GM23338 (cell line): ENCODE results near the gene RAP1GAP2.

Experiments
- CREB1 ChIP-seq: fragments of 250-450 bp; sonication (Bioruptor Pico); IDR thresholded peaks from 2 replicates; pipeline ENCODE4 v1.5.0; 2020; ENCODE audit warnings: low read depth, mild to moderate bottlenecking, moderate library complexity
- CTCF ChIP-seq, 2 experiments: fragments of 200-600 bp in 1 of 2; sonication (generic) in 1 of 2; conservative IDR thresholded peaks; 2 replicates each; pipeline versions ENCODE4 v1.5.1 to v1.6.1; 2016 to 2017; ENCODE audit warnings: antibody characterized with exemption in 2 of 2, low read depth in 2 of 2, mild to moderate bottlenecking in 2 of 2, moderate library complexity in 1 of 2
- ETS1 ChIP-seq: IDR thresholded peaks from 2 replicates; pipeline ENCODE4 v1.6.1; 2016; ENCODE audit warnings: antibody characterized with exemption
- EZH2 ChIP-seq: fragments of 200-600 bp; sonication (generic); IDR thresholded peaks from one replicate; pipeline ENCODE4 v1.8.0; 2017; ENCODE audit warnings: antibody characterized with exemption, mild to moderate bottlenecking, low read depth; ENCODE audit not compliant: unreplicated experiment
- EZH2phosphoT487 ChIP-seq: fragments of 200-600 bp; sonication (generic); IDR thresholded peaks from one replicate; pipeline ENCODE4 v1.8.1; 2018; ENCODE audit warnings: antibody characterized with exemption; ENCODE audit not compliant: unreplicated experiment
- JUNB ChIP-seq: IDR thresholded peaks from one replicate; pipeline ENCODE4 v1.6.1; 2016; ENCODE audit warnings: antibody characterized with exemption; ENCODE audit not compliant: unreplicated experiment
- NANOG ChIP-seq: IDR thresholded peaks from 2 replicates; pipeline ENCODE4 v1.6.1; 2016; ENCODE audit warnings: antibody characterized with exemption, borderline replicate concordance
- POLR2AphosphoS5 ChIP-seq: IDR thresholded peaks from 2 replicates; pipeline ENCODE4 v1.6.1; 2016; ENCODE audit warnings: antibody characterized with exemption, low read depth
- REST ChIP-seq: IDR thresholded peaks from one replicate; pipeline ENCODE4 v1.6.1; 2018; ENCODE audit warnings: antibody characterized with exemption; ENCODE audit not compliant: unreplicated experiment
- STAT1 ChIP-seq: IDR thresholded peaks from one replicate; pipeline ENCODE4 v1.6.1; 2016; ENCODE audit warnings: antibody characterized with exemption; ENCODE audit not compliant: unreplicated experiment
- ZNF331 ChIP-seq: fragments of 250-450 bp; sonication (Bioruptor Pico); IDR thresholded peaks from 2 replicates; pipeline ENCODE4 v1.5.0; 2020; ENCODE audit warnings: low read depth, mild to moderate bottlenecking, moderate library complexity

- no peak for TF ChIP-seq CTCF (conservative IDR thresholded peaks at IDR 0.05; ENCODE audit: low read depth in 2 of 2)
- TF ChIP-seq JUNB = no peak
- TF ChIP-seq POLR2AphosphoS5 = no peak
- no peak for TF ChIP-seq EZH2
- no peak for TF ChIP-seq EZH2phosphoT487
- no peak for TF ChIP-seq ETS1
- TF ChIP-seq REST = no peak
- no peak for TF ChIP-seq NANOG
- no peak for TF ChIP-seq CREB1 (CRISPR knock-in tag)
- no peak for TF ChIP-seq ZNF331 (CRISPR knock-in tag)
- TF ChIP-seq STAT1 = no peak
Observed at GRCh38 chr17:2805961-2806360, 9.7 kb downstream of the RAP1GAP2 start.
